Measurements from ENCODE around the gene GSTA2.

- TF ChIP-seq BATF2 (CRISPR knock-in tag; IDR thresholded peaks at IDR 0.05) (no peak), ZNF253 (CRISPR knock-in tag; IDR thresholded peaks at IDR 0.05; ENCODE audit: borderline replicate concordance) (no peak), HNRNPH1 (optimal IDR thresholded peaks at IDR 0.05; ENCODE audit: low read depth, low read length) (no peak)
Measured at GRCh38 chr6:52728394-52728793, 34.9 kb downstream of the GSTA2 start.
